Stimulated activated CD8-positive, alpha-beta memory T cell treated with anti-CD3 and anti-CD28 coated beads, Interleukin-2, amount 100 ng/mL, for 48 hours (primary cell): ENCODE results near the gene CADM2.

Experiments used
- DNase-seq, 2 donors: peaks; one replicate each; pipeline ENCODE4 v3.0.0-alpha.2; 2020; ENCODE audit warnings: low read depth in 2 of 2

CADM2 gene

GRCh38 chr3:84984429-84984828 is 25.6 kb downstream of the CADM2 start:
- no peak for DNase-seq

DNA sequence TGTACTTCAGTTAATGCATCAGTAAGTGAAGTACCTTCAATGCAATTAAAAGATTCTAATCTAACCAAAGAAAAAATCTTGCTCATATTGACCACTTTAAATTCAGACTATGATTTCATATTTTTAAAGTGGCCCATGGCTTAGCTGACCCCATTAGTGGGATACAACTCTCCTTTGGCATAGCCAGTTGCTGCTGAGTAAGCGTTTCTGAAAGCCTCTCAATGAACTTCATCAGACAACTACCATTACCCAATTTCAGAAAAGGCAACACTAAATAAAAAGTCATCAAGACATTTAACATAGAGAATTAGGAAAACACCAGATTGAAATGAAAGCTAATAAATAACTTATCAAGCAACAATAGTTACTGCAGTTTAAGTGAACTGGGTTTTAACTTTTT is 27.0 kb downstream of the CADM2 start:
- DNase-seq: no peak

DNA sequence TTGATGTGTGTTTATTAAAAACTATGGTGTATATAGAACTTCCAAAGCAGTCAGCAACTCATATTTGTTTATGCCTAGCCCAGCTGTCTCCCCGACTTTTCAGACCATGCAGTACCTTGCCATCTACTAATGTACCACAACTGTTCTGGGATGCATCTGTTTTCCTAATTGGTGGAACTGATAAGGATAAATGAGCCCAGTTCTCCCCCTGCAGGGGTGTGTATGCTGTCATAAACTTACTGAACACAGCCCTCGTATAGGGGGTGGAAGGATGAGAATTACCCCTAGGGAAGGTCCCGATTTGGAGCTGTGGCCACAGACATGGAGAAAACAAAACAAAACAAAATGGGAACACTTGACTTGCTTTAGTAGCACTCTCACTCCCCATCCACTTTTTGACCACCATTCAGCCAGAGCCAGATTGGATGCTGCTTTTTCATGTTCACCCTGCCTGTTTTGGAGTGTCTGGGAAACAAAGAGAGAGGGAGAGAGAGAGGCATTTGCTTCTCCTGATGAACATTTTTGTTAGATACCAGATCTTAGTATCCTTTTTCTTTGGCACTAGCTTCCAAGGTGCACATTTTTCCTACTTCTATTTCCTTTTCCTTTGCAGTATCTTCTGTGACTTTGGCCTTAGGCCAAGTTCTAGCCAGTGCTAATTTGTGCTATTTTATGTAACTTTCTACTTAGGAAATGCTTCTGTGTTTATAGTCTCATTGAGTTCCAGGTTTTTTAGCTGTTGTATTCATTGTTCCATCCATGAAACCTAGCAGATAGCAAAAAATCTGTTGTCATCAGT is 29.1 kb downstream of the CADM2 start:
- DNase-seq: no peak

- DNase-seq: no peak
Observed at GRCh38 chr3:84989102-84989501, 30.3 kb downstream of the CADM2 start.

DNA sequence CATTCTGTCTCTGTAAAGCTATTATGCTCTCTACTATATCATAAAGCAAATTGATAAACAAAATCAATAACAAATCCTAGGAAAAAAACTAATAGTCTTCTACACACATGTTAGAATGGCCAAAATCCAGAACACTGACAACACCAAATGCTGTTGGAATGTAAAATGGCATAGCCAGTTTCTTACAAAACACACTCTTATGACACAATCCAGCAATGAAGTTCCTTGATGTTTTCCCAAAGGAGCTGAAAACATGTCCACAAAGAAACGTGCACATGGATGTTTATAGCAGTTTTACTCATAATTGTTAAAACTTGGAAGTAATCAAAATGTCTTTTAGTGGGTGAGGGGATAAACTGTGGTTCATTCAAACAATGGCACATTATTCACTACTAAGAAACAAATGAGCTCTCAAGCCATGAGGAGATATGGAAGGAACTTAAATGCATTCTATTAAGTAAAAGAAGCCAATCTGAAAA is 32.7 kb downstream of the CADM2 start:
- DNase-seq: no peak

DNA sequence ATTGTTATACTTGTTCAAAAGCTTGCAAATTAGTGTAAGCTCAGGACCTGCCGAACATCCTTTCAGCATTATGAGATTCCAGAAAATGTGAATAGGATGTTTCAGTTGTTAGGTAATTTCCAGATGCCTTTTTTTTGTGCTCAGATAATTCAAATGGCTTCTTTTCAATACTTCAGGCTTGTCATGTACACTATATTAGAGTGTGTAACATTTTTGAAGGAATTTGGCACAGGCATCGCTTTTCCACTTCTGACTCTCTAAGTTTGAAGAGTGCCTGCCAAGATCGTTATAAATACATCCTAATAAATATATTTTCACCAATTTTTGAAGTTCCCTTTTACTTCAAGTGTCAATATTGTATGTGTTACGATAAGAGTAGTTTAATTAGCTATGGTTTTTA is 35.2 kb downstream of the CADM2 start:
- no peak for DNase-seq

DNA sequence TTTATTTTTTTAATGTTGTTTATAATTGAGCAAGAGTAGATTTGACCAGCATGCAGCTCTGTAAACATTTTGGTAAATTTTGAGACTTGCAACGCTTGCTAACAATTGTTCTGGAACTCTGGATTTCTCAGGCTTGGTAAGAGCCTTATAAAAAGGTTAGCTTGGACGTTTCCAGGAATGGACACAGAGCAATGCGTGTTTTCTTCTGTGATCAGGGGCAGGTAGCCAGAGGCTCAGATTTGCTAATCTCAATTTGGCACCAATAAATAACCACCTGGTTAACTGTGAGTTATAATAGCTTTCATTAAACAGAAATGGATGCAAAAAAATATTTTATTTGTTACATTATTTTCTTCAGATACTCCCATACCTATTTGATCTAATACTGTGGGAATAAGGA is 39.8 kb downstream of the CADM2 start:
- no peak for DNase-seq

GRCh38 chr3:85003479-85003878 is 44.7 kb downstream of the CADM2 start:
- DNase-seq: no peak

DNA sequence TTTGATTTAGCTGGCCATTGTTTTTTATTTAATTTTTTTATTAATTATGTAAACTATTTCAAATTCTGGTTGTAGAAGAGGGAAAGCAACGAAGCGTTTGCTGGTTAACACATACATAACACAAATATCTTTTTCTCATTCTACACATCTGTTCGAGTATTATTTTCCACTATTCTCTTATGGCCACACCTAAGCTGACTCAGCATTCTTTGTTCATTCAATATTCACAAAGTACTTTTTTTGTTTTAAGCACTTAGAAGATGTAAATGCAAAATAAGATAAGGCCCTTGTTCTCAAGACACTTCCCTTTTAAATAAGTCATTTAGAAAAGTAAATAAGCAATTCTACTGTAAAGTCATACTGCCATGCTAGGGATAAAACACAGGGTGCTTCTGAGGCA is 45.4 kb downstream of the CADM2 start:
- no peak for DNase-seq

DNA sequence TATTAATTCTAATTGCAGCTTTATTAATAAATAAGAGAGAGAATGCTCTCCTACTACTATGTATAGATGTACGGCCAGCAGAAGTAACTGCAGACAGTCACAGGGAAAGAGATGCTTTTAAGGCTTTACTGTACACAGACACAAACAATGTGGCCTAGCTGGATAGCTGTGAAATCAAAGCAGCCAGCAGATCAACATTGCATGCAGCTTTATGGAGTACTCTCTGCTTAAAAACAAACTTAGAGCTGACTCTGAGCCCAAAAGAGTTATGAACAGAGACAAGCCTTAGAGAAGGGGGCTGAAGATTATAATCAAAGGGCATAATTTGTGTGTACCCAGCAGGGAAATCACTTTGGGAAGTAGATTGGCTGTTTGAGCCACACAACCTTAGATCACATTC is 47.2 kb downstream of the CADM2 start:
- no peak for DNase-seq

DNA sequence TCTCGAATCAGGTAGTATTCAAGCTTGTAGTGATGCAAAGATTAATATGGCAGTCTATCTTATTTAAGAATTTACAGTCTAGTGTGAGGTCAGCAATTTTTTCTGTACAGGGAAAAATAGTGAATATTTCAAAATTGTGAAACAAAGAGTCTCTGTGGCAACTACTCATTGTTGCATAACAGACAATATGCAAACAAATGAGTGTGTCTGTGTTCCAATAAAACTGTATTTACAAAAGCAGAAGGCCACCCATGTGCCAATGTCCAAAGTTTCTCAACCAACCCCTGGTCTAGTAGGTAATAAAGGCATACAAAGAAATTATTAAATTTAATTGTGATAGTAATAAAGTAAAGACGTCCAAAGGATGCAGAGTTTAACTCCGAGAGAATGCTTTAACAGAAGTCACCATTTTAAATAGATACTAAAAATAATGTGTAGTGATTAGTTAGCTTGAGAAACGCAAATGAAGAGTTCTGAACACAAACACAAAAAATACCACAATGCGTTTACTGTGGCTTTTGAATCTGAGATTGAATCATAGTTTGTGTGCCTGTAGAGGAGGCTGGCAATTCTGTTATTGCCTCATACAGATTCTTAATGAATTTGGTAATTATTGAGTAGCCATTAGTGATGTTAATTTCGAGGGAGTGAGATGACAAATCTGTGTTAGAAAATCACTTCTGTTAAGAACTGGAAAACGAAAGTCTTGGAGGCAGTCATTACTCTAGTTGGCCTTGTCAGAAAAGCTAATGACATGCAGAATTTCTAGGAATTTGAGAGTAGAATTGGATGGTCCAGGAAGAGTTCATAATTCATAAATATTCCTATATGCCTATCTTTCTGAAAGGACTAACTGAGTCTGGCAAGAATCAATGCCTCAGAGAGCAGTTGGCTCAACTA is 48.7 kb downstream of the CADM2 start:
- no peak for DNase-seq

GRCh38 chr3:85020828-85021227 is 62.0 kb downstream of the CADM2 start:
- no peak for DNase-seq

DNA sequence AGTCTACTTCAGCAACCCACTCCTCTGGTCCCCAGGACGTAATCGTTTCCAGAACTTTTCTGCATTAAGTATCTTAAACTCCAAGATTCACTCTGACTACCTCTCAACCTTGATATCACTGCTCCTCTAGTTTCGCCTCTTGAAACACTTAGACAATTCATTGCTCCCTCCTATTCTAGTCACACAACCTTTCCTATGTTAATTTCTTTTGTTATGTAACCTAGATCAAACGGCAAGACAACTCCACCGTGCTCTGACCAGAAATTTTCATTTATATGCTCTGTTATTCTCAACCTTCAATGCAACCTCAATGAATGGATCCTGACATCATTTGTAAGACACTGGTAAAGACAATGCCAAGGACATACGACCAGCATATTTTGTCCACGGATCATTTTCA is 71.3 kb downstream of the CADM2 start:
- no peak for DNase-seq

DNA sequence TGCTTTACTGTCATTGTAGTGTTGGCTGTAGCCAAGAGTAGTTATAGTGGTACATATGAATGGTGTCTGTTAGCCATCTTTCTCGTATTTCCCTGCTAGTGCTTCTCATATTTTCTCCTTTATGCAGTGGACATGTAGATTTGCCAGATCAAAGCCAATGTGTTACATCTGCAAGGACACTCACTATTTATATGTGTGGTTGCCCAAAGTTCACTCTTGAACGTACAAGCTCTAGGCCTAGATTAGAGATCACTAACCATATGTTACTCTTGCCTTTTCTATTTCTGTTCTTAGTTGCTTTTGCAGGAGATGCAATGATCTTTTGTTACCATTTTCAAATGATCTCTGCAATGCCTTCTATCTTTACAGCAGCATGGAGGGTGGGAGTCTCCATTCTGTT is 78.4 kb downstream of the CADM2 start:
- no peak for DNase-seq

DNA sequence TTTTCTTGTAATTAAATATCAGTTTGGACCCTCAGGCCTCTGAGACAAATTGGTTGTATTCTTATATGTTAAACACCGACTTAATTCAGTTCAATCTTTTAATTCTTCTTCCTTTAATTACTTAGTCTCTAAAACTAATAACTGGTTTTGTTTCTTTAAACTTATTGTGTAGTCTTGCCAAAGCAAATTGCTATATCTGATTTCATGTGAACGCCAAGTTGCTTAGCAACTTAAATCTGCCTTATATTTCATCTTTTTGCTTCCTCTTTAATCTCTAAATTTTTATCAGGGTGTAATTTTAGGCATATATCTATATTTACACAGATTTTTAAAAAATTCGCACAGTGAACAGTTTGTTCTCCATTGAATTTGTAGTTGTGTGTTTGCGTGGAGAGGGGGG is 82.2 kb downstream of the CADM2 start:
- no peak for DNase-seq

GRCh38 chr3:85041562-85042055 is 82.8 kb downstream of the CADM2 start:
- DNase-seq: no peak

GRCh38 chr3:85050821-85051220 is 92.0 kb downstream of the CADM2 start:
- DNase-seq: no peak

GRCh38 chr3:85051786-85052185 is 93.0 kb downstream of the CADM2 start:
- DNase-seq: no peak

- no peak for DNase-seq
Observed at GRCh38 chr3:85053626-85054025, 94.8 kb downstream of the CADM2 start.

GRCh38 chr3:85054579-85054978 is 95.8 kb downstream of the CADM2 start:
- no peak for DNase-seq

GRCh38 chr3:85068911-85069310 is 110.1 kb downstream of the CADM2 start:
- DNase-seq: no peak

DNA sequence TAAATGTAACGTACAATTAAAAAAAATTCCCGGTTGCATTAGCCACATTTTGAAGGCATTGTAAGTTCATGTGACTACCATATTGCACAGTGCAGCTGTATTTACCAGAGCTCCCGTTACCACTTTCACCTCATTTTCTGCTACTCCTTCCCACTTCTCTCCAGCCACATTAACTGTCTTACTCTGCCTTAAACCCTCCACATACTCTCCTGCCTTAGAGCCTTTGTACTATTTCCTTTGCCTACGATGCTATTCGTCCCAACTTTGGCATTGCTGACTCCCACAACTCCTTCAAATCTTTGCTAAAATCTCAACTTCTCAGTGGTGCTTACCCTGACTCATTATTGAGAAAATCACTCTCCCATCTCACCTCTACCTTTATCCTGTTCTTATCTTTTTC is 115.2 kb downstream of the CADM2 start:
- DNase-seq: no peak

GRCh38 chr3:85075663-85076062 is 116.9 kb downstream of the CADM2 start:
- no peak for DNase-seq
